Stimulated activated CD4-positive, alpha-beta T cell treated with anti-CD3 and anti-CD28 coated beads, TNF-alpha, amount 100 ng/mL, for 24 hours (primary cell): ENCODE measurements around the gene ARHGEF1.
A peak's percentile ranks its signal among the peaks of the same experiment; 100 is the strongest.

Source experiments
- DNase-seq, 3 experiments: peaks; one replicate each; pipeline ENCODE4 v3.0.0-alpha.2; 2020; ENCODE audit warnings: low read depth in 3 of 3

The ARHGEF1 gene

GRCh38 chr19:41883821-41884733, 1.1 kb downstream of the ARHGEF1 start:
- DNase-seq, result peak; percentile 75 to 91 (median 76)

GRCh38 chr19:41886761-41887710, 4.1 kb downstream of the ARHGEF1 start:
- DNase-seq, result peak in 1 of 3 experiments; percentile 57

GRCh38 chr19:41887711-41888382, 4.9 kb downstream of the ARHGEF1 start:
- peak; percentile 71 to 89 (median 79) for DNase-seq

- DNase-seq, result no peak
These were observed 5.9 kb downstream of the ARHGEF1 start for GRCh38 chr19:41888926-41889325.

GRCh38 chr19:41889896-41890295, 6.9 kb downstream of the ARHGEF1 start:
- no peak for DNase-seq

- DNase-seq, result no peak
These were observed 8.0 kb downstream of the ARHGEF1 start for GRCh38 chr19:41890936-41891335.

- DNase-seq, result no peak
These were observed 9.4 kb downstream of the ARHGEF1 start for GRCh38 chr19:41892173-41892902.

- no peak for DNase-seq
These were observed 10.9 kb downstream of the ARHGEF1 start for GRCh38 chr19:41893899-41894298.

GRCh38 chr19:41894350-41894749, 11.4 kb downstream of the ARHGEF1 start:
- DNase-seq, result no peak

- DNase-seq, result no peak
These were observed 13.0 kb downstream of the ARHGEF1 start for GRCh38 chr19:41895745-41896580.

GRCh38 chr19:41896581-41896942, 13.6 kb downstream of the ARHGEF1 start:
- DNase-seq, result no peak

GRCh38 chr19:41897181-41897580, 14.2 kb downstream of the ARHGEF1 start:
- no peak for DNase-seq

- DNase-seq, result no peak
These were observed 14.8 kb downstream of the ARHGEF1 start for GRCh38 chr19:41897820-41898219.

- no peak for DNase-seq
These were observed 15.3 kb downstream of the ARHGEF1 start for GRCh38 chr19:41898235-41898634.

GRCh38 chr19:41901707-41902360, 18.9 kb downstream of the ARHGEF1 start:
- no peak for DNase-seq

- no peak for DNase-seq
These were observed 19.6 kb downstream of the ARHGEF1 start for GRCh38 chr19:41902594-41902993.

GRCh38 chr19:41903193-41903953, 20.4 kb downstream of the ARHGEF1 start:
- no peak for DNase-seq

GRCh38 chr19:41904118-41904870, 21.3 kb downstream of the ARHGEF1 start:
- no peak for DNase-seq
